HG02870 (cell line): ENCODE measurements around the gene OXCT1.
"Not testable (repeated sequence)": the region's sequence is repeated elsewhere in the genome, so short reads cannot be mapped to it uniquely, and the experiment has no call there.

Source experiments
- ATAC-seq: cut with Tn5 transposase; IDR thresholded peaks from one replicate; pipeline ENCODE4 v1.9.1; 2021; ENCODE audit warnings: mild to moderate bottlenecking, moderate library complexity; ENCODE audit not compliant: unreplicated experiment

The OXCT1 gene

DNA sequence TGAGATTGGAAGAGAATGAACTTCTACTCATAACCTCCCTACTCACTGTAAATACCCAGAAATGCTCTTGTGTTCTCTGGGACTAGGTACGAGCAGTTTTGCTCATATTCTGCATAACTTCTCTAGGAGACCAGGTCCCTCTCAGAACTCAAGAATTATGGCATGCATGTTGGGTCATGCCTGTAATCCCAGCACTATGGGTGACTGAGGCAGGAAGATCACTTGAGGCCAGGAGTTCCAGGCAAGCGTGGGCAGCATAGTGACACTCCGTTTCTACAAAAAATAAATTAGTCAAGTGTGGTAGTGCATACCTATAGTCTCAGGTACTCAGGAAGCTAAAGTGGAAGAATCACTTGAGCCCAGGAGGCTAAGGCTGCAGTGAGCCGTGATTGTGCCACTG, 141.9 kb downstream of the OXCT1 start:
- ATAC-seq: no peak

DNA sequence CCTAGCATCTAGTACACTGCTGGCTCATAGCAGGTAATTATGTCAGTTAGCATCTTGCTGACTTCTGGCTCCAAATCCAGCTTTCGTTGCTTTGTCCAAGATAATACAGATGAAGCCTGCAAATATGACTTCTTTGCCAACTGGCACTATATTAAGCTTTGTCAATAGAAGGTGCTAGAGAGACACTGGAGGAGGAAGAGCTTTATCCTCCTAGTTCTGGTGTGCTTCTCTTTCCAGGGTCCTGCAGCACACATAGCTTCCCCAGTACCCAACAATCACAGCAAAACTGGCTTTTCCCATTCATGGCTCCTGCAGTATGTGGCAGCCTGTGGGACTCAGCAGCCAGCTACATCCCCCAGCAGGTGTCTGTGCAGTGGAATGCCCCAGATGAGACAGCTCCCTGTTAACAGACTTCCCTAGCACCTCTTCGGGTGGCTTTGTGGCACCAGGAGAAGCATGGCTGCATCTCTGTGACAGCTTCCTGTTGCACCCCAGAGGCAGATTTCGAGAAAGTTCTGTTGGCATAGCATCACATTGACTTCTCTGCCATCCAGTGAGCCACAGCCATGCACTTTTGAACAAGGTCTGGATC, 147.8 kb downstream of the OXCT1 start:
- ATAC-seq: no peak

DNA sequence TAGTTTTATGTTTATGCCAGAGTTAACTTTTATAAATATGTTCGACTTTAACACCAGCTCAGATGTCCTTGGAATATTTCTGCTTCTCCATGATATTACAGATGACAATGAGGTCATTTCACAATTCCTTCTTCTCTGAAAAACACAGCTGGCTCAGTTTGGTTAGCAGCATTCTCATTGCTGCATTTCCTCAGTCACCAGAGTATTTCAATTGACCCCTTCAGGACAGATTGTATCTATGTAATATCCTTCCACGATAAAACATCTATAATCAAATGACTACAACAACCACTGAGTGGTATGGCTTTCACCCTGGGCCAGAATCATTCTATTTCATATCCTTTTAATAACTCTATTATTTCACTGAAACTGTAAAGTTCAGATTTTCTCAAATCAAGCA, 148.7 kb downstream of the OXCT1 start:
- ATAC-seq: no peak

DNA sequence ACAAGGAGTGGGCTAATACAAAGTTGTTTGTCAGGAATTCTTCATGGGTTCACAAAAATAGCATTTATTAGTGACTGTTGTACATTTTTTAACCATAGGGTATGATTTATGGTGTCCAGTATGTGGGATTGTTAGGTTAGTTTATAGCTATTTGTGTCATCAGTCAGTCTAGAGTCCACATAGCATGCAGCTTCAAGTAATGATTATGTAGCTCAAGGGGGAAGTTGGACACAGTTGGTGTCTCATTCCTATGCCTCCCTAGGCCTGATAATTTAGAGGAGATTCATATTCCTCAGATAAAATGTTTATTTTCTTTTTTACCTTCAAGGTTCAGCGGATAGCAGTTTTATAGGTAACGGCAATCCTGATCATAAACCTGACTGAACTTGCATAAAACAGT, 153.8 kb downstream of the OXCT1 start:
- no peak for ATAC-seq

DNA sequence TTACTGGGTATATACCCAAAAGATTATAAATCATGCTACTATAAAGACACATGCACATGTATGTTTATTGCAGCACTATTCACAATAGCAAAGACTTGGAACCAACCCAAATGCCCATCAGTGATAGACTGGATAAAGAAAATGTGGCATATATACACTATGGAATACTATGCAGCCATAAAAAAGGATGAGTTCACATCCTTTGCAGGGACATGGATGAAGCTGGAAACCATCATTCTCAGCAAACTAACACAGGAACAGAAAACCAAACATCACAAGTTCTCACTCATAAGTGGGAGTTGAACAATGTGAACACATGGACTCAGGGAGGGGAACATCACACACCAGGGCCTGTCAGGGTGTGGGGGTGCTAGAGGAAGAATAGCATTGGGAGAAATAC, 155.8 kb downstream of the OXCT1 start:
- not testable (repeated sequence) for ATAC-seq

- peak; percentile 33 for ATAC-seq
These were observed 161.7 kb downstream of the OXCT1 start for GRCh38 chr5:41708604-41708940.

GRCh38 chr5:41707853-41708603, 162.2 kb downstream of the OXCT1 start:
- peak; percentile 94 for ATAC-seq

DNA sequence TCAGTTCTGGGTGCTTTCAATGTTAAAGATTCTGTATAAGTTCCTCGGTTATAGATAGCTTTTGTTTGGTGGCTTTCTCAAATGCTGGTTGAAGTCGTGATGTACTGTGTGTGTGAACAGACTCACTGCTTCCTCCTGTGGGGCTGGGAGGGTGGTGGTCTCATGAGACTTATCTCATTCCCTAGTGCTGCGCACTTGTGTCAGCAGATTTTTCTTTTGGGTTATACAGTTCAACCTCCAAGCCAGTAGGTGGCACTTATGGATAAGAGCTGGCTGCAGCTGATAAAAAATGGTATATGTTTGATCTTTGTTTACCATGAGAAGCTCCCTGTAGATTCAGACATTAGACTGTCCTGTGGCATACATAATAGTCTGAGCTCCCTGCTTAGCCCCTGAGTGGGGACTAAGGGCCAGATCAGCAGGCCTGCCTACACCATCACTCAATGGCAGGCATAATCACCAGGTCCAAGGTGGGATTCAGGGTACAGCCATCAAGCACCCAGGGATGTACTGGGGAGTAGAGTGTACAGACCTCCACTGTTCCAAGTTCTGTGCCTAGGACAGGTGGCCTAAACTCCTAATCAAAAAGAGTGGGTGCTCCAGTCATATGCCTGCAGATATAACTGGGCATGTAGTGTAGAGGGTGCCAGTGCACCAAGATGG, 174.2 kb downstream of the OXCT1 start:
- peak; percentile 85 for ATAC-seq

- no peak for ATAC-seq
These were observed 183.5 kb downstream of the OXCT1 start for GRCh38 chr5:41686767-41687166.

GRCh38 chr5:41686191-41686590, 184.0 kb downstream of the OXCT1 start:
- no peak for ATAC-seq

- ATAC-seq: peak; percentile 62
These were observed 187.0 kb downstream of the OXCT1 start for GRCh38 chr5:41683181-41683580.

GRCh38 chr5:41682641-41683040, 187.6 kb downstream of the OXCT1 start:
- ATAC-seq: no peak

- no peak for ATAC-seq
These were observed 188.4 kb downstream of the OXCT1 start for GRCh38 chr5:41681840-41682239.
